Tibial nerve (tissue), 4 donors: ENCODE measurements around the gene LRRC59.
"Not testable (repeated sequence)": the region's sequence is repeated elsewhere in the genome, so short reads cannot be mapped to it uniquely, and the experiment has no call there.

ENCODE experiments used
- EP300 ChIP-seq, 2 donors: sonication (generic); formaldehyde crosslinking; IDR thresholded peaks; one replicate each; pipeline ENCODE4 v1.6.1; 2017; ENCODE audit warnings: antibody characterized with exemption in 2 of 2, mild to moderate bottlenecking in 1 of 2
- POLR2A ChIP-seq, 2 donors: fragments of 450-650 bp; IDR thresholded peaks; one replicate each; pipeline ENCODE4 v1.6.1; 2017; ENCODE audit warnings: antibody characterized with exemption in 2 of 2, mild to moderate bottlenecking in 2 of 2, moderate library complexity in 2 of 2
- TF ChIP-seq, protein P1 (sequence below), 5 experiments: fragments of 200-600 bp in 3 of 5; fragments of 450-650 bp in 2 of 5; sonication (generic) in 3 of 5; IDR thresholded peaks; one replicate each; pipeline ENCODE4 v1.5.1; 2016 to 2019; ENCODE audit warnings: antibody characterized with exemption in 5 of 5, mild to moderate bottlenecking in 3 of 5, moderate library complexity in 2 of 5

DNA sequence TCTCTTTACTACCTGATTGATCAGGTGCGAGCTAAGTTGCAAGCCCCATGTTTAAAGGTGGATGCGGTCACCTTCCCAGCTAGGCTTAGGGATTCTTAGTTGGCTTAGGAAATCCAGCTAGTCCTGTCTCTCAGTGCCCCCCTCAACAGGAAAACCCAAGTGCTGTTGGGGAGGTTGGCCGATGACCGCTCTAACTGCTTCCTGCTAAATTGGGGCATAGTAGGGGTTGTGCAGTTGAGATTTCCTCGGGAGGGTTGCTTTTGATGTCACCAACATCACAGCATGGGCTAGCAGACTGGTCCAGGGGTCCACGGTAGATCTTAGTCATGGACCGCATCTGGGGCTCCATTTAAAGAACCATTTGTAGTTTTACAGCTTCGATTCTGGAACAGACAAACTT, 2.3 kb upstream of the LRRC59 start:
- TF ChIP-seq, protein P1, sequence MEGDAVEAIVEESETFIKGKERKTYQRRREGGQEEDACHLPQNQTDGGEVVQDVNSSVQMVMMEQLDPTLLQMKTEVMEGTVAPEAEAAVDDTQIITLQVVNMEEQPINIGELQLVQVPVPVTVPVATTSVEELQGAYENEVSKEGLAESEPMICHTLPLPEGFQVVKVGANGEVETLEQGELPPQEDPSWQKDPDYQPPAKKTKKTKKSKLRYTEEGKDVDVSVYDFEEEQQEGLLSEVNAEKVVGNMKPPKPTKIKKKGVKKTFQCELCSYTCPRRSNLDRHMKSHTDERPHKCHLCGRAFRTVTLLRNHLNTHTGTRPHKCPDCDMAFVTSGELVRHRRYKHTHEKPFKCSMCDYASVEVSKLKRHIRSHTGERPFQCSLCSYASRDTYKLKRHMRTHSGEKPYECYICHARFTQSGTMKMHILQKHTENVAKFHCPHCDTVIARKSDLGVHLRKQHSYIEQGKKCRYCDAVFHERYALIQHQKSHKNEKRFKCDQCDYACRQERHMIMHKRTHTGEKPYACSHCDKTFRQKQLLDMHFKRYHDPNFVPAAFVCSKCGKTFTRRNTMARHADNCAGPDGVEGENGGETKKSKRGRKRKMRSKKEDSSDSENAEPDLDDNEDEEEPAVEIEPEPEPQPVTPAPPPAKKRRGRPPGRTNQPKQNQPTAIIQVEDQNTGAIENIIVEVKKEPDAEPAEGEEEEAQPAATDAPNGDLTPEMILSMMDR (IDR thresholded peaks at IDR 0.05): not testable (repeated sequence)
- not testable (repeated sequence) for TF ChIP-seq POLR2A, EP300 (IDR thresholded peaks at IDR 0.05)
